ENCODE measurements around the gene HOXC9. TPM values are rescaled to one million over a fixed set of nuclear protein-coding genes. Genes with fewer than 3 reads are reported as not detected.

Gene HOXC9
- total and polyA plus RNA-seq, 8 donors, result 0.08 TPM; not detected in 7

GRCh38 chr12:53993162-53994008 lies 6.6 kb upstream of the HOXC9 start:
- H3K4me3 ChIP-seq, result no peak overlapping the region
- no peaks in the 10 kb centered on the region for H3K36me3 ChIP-seq
- TF ChIP-seq EP300 (IDR thresholded peaks at IDR 0.05) (no peak), POLR2A (IDR thresholded peaks at IDR 0.05) (no peak), CTCF (IDR thresholded peaks at IDR 0.05) (no peak), POLR2AphosphoS5 (IDR thresholded peaks at IDR 0.05) (no peak)
- peaks cover 85 to 100% (median 100%) of the 10 kb centered on the region in 3 donors for H3K27me3 ChIP-seq
- intact Hi-C loops (cut with DNase I; ENCODE audit: low total_unique reads), result no loop called here
- no peaks in the 10 kb centered on the region for H3K9me3 ChIP-seq
- DNase-seq, result no peak
- 25 to 30% (median 28%) methylated on average over 18 of the region's 18 CpGs for WGBS, 5 donors
- H3K27ac ChIP-seq, result no peak overlapping the region
- H3K4me1 ChIP-seq, result peaks cover 24 to 49% (median 44%) of the 10 kb centered on the region in 4 donors

GRCh38 chr12:53994009-53994263 lies 6.0 kb upstream of the HOXC9 start:
- Histone ChIP-seq H3K4me1 (peaks cover 24 to 46% (median 43%) of the 10 kb centered on the region in 4 donors), H3K36me3 (no peaks in the 10 kb centered on the region), H3K27ac (no peak overlapping the region), H3K4me3 (peak overlapping the region in 1 of 4 donors; percentile 56), H3K27me3 (peaks cover 82 to 100% (median 100%) of the 10 kb centered on the region in 3 donors), H3K9me3 (no peaks in the 10 kb centered on the region)
- TF ChIP-seq CTCF (IDR thresholded peaks at IDR 0.05), result no peak
- no peak for TF ChIP-seq POLR2AphosphoS5 (IDR thresholded peaks at IDR 0.05)
- no peak for TF ChIP-seq EP300 (IDR thresholded peaks at IDR 0.05)
- TF ChIP-seq POLR2A (IDR thresholded peaks at IDR 0.05), result no peak
- WGBS, 5 donors, result 4 to 11% (median 7%) methylated on average over 12 to 19 of the region's 19 CpGs
- DNase-seq, result no peak
- intact Hi-C loops (cut with DNase I; ENCODE audit: low total_unique reads), result no loop called here

GRCh38 chr12:53994264-53995001 lies 5.5 kb upstream of the HOXC9 start:
- no peak for DNase-seq
- H3K36me3 ChIP-seq, result no peaks in the 10 kb centered on the region
- peaks cover 24 to 46% (median 40%) of the 10 kb centered on the region in 4 donors for H3K4me1 ChIP-seq
- WGBS, 5 donors, result 3 to 6% (median 4%) methylated on average over 51 to 60 of the region's 60 CpGs
- intact Hi-C loops (cut with DNase I; ENCODE audit: low total_unique reads), result no loop called here
- no peak overlapping the region for H3K27ac ChIP-seq
- H3K4me3 ChIP-seq, result peak overlapping the region in 3 of 4 donors; percentile 42 to 56 (median 55)
- TF ChIP-seq EP300 (IDR thresholded peaks at IDR 0.05) (no peak), POLR2AphosphoS5 (IDR thresholded peaks at IDR 0.05) (no peak), CTCF (IDR thresholded peaks at IDR 0.05) (no peak), POLR2A (IDR thresholded peaks at IDR 0.05) (no peak)
- H3K27me3 ChIP-seq, result peaks cover 80 to 100% (median 100%) of the 10 kb centered on the region in 3 donors
- H3K9me3 ChIP-seq, result no peaks in the 10 kb centered on the region

- intact Hi-C loops (cut with DNase I; ENCODE audit: low total_unique reads), result no loop called here
- peaks cover 78 to 100% (median 100%) of the 10 kb centered on the region in 3 donors for H3K27me3 ChIP-seq
- no peak for DNase-seq
- no peaks in the 10 kb centered on the region for H3K9me3 ChIP-seq
- TF ChIP-seq CTCF (IDR thresholded peaks at IDR 0.05) (no peak), EP300 (IDR thresholded peaks at IDR 0.05) (no peak)
- peak overlapping the region; percentile 42 to 56 (median 54) for H3K4me3 ChIP-seq
- no peaks in the 10 kb centered on the region for H3K36me3 ChIP-seq
- 5 to 7% (median 6%) methylated on average over 14 to 17 of the region's 17 CpGs for WGBS, 5 donors
- peaks cover 28 to 49% (median 43%) of the 10 kb centered on the region in 4 donors for H3K4me1 ChIP-seq
- H3K27ac ChIP-seq, result no peak overlapping the region
Measured at GRCh38 chr12:53995002-53995377, 5.0 kb upstream of the HOXC9 start.

Data from stomach (tissue), 9 donors.